GM18508 (cell line): ENCODE data around the gene RPA1.
"Not testable (repeated sequence)": the region's sequence is repeated elsewhere in the genome, so short reads cannot be mapped to it uniquely, and the experiment has no call there.

Experiments used
- ATAC-seq: cut with Tn5 transposase; IDR thresholded peaks from one replicate; pipeline ENCODE4 v1.9.1; 2021; ENCODE audit warnings: moderate number of reproducible peaks; ENCODE audit not compliant: insufficient read depth, unreplicated experiment

RPA1 gene

GRCh38 chr17:1872976-1873375 is 43.2 kb downstream of the RPA1 start:
- ATAC-seq = no peak

GRCh38 chr17:1873418-1873817 is 43.6 kb downstream of the RPA1 start:
- no peak for ATAC-seq

- ATAC-seq = no peak
Observed at GRCh38 chr17:1875597-1875996, 45.8 kb downstream of the RPA1 start.

GRCh38 chr17:1878419-1879121 is 48.8 kb downstream of the RPA1 start:
- ATAC-seq = no peak

GRCh38 chr17:1880851-1881630 is 51.2 kb downstream of the RPA1 start:
- no peak for ATAC-seq

GRCh38 chr17:1882836-1883235 is 53.0 kb downstream of the RPA1 start:
- ATAC-seq = no peak

- ATAC-seq = no peak
Observed at GRCh38 chr17:1883536-1883935, 53.7 kb downstream of the RPA1 start.

- ATAC-seq = no peak
Observed at GRCh38 chr17:1888741-1889140, 58.9 kb downstream of the RPA1 start.

- no peak for ATAC-seq
Observed at GRCh38 chr17:1890758-1891450, 61.1 kb downstream of the RPA1 start.

GRCh38 chr17:1894753-1895339 is 65.0 kb downstream of the RPA1 start:
- ATAC-seq = no peak

GRCh38 chr17:1895479-1895878 is 65.7 kb downstream of the RPA1 start:
- not testable (repeated sequence) for ATAC-seq

GRCh38 chr17:1896243-1897104 is 66.7 kb downstream of the RPA1 start:
- ATAC-seq = no peak

GRCh38 chr17:1897105-1897656 is 67.4 kb downstream of the RPA1 start:
- ATAC-seq = no peak

- no peak for ATAC-seq
Observed at GRCh38 chr17:1898332-1898731, 68.5 kb downstream of the RPA1 start.

GRCh38 chr17:1898872-1899271 is 69.1 kb downstream of the RPA1 start:
- ATAC-seq = no peak

GRCh38 chr17:1899403-1900000 is 69.7 kb downstream of the RPA1 start:
- no peak for ATAC-seq

- ATAC-seq = no peak
Observed at GRCh38 chr17:1904273-1905182, 74.7 kb downstream of the RPA1 start.

GRCh38 chr17:1905190-1905913 is 75.5 kb downstream of the RPA1 start:
- no peak for ATAC-seq
